H1 (cell line): ENCODE data around the gene CCDC88A. TPM values are rescaled to one million over a fixed set of nuclear protein-coding genes. Genes with fewer than 3 reads are reported as not detected.

Experiments
- CEBPB ChIP-seq: IDR thresholded peaks from 2 replicates; pipeline ENCODE4 v1.6.1; 2012; ENCODE audit warnings: low read depth, low read length
- FOSL1 ChIP-seq: IDR thresholded peaks from 2 replicates; pipeline ENCODE4 v1.6.1; 2011; ENCODE audit warnings: mild to moderate bottlenecking, low read depth, low read length, moderate library complexity; ENCODE audit not compliant: insufficient read depth
- HDAC2 ChIP-seq, 2 experiments: fragments of 300-600 bp in 1 of 2; sonication (generic) in 1 of 2; IDR thresholded peaks; 2 replicates each; pipeline ENCODE4 v1.6.1; 2011 to 2012; ENCODE audit warnings: low read depth in 2 of 2, low read length in 2 of 2, mild to moderate bottlenecking in 2 of 2, moderate library complexity in 2 of 2, borderline replicate concordance in 1 of 2, inconsistent platforms in 1 of 2
- polyA plus RNA-seq, 7 experiments: library from polyadenylated mRNA; depleted of rRNA in 3 of 7; stranded (reverse) in 5 of 7; unstranded in 2 of 7; fragments of >200 nt in 5 of 7; fragments of 200-250 nt in 2 of 7; gene quantifications; 1 replicate in 5 of 7; 2 replicates in 1 of 7; 4 replicates in 1 of 7; pipeline versions ENCODE4 v1.2.1 to v1.2.3, GENCODE V29; 2011 to 2013; ENCODE audit warnings: missing spikeins in 2 of 7, mixed read lengths in 2 of 7
- total RNA-seq: library from RNA; stranded (reverse); fragmentation: NEBNext Ultra II Directional; extraction: Animal tissue kit (Norgen Biotek cat#: 25700); gene quantifications from 2 replicates; pipeline ENCODE4 v1.2.1, GENCODE V29; 2021

The CCDC88A gene
- total and polyA plus RNA-seq, 2 of the 8 experiments (the other 6 are each of a cell fraction or from before 2014, with no cell fraction given) = 27.0 to 98.0 TPM

DNA sequence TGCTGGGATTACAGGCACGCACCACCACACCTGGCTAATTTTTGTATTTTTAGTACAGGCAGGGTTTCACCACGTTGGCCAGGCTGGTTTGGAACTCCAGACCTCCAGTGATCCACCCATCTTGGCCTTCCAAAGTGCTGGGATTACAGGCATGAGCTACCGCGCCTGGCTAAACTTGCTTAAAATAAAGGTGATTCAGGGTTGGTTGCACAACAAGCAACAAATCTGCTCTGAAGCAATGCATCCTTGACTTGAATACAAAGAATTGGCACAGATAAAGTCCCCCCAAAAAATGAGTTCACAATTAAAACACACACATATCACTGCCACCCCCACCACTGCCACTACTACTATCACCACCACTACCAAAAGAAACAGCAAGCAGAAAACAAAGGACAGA lies 34.9 kb downstream of the CCDC88A start (continued):
- TF ChIP-seq HDAC2 (IDR thresholded peaks at IDR 0.05; ENCODE audit: borderline replicate concordance in 1 of 2, low read depth in 2 of 2, low read length in 2 of 2) (no peak), FOSL1 (no peak), CEBPB (no peak)
